IPS-20b (cell line): ENCODE measurements around the gene LTB4R.
"Not testable (repeated sequence)": the region's sequence is repeated elsewhere in the genome, so short reads cannot be mapped to it uniquely, and the experiment has no call there.

ENCODE experiments used
- H3K27ac ChIP-seq: one replicate; pipeline ENCODE4 v1.5.1; 2013; ENCODE audit warnings: low read length
- H3K27me3 ChIP-seq: 2 replicates; pipeline ENCODE4 v1.6.1; 2013; ENCODE audit warnings: mild to moderate bottlenecking, low read length, inconsistent platforms; ENCODE audit not compliant: insufficient read depth
- H3K36me3 ChIP-seq: 2 replicates; pipeline ENCODE4 v1.6.1; 2013; ENCODE audit warnings: low read depth, mild to moderate bottlenecking, inconsistent platforms, low read length, moderate library complexity; ENCODE audit not compliant: insufficient read depth
- H3K4me1 ChIP-seq: 2 replicates; pipeline ENCODE4 v1.6.1; 2013; ENCODE audit warnings: mild to moderate bottlenecking, control low read depth, inconsistent platforms, low read length, moderate library complexity; ENCODE audit not compliant: insufficient read depth
- H3K4me3 ChIP-seq: 2 replicates; pipeline ENCODE4 v1.5.1; 2013; ENCODE audit warnings: mild to moderate bottlenecking, low read length, inconsistent platforms
- H3K9ac ChIP-seq: 2 replicates; pipeline ENCODE4 v1.6.1; 2013; ENCODE audit warnings: low read depth, mild to moderate bottlenecking, inconsistent platforms, low read length, moderate library complexity
- H3K9me3 ChIP-seq: 2 replicates; pipeline ENCODE4 v1.6.1; 2013; ENCODE audit warnings: mild to moderate bottlenecking, low read depth, low read length, inconsistent platforms; ENCODE audit not compliant: insufficient read depth

The LTB4R gene

GRCh38 chr14:24340606-24341005 is 29.3 kb downstream of the LTB4R start:
- Histone ChIP-seq H3K27me3 (peaks cover 93% of the 10 kb centered on the region), H3K27ac (no peak overlapping the region), H3K9me3 (no peaks in the 10 kb centered on the region), H3K4me1 (no peaks in the 10 kb centered on the region; the same call in 1 of the 2 replicates), H3K4me3 (no peak overlapping the region), H3K9ac (no peak overlapping the region), H3K36me3 (no peaks in the 10 kb centered on the region)

GRCh38 chr14:24342889-24343288 is 31.6 kb downstream of the LTB4R start:
- H3K9ac ChIP-seq: no peak overlapping the region
- no peak overlapping the region for H3K4me3 ChIP-seq
- H3K27ac ChIP-seq: no peak overlapping the region
- H3K9me3 ChIP-seq: no peaks in the 10 kb centered on the region
- H3K4me1 ChIP-seq: no peaks in the 10 kb centered on the region; the same call in 1 of the 2 replicates
- H3K27me3 ChIP-seq: peaks cover 82% of the 10 kb centered on the region
- H3K36me3 ChIP-seq: no peaks in the 10 kb centered on the region

DNA sequence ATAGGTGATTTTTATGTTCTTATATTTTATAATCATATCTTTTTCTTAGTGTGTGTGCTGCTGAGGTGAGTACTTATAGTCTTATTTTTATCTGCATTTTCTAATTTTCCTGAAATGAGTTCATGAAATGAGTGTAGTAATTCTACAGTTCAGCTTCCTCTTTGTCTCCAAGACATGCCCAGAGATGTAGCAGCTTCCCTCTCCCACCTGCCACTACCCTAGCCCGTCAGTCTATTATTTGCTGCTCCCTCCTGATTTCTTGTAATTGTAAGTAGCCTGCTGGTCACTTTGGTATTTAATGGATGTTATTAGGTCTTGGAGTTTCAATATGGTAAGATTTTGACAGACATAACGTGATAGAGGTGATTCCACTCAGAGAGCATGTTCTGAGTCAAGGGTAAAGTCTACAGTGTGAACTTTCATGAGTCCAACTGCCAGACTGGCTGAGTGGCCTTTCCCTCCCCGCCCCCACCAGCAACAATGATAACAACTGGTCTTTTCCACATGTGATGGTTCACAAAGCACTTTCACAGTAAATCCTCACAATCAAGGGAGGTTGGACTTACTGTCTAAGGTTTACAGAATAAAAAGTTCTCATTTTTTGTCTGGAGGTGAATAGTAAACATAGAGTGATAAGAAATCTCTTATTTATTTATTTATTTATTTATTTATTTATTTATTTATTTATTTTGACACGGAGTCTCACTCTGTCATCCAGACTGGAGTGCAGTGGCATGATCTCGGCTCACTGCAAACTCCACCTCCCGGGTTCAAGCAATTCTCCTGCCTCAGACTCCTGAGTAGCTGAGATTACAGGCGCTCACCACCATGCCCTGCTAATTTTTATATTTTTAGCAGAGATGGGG is 32.7 kb downstream of the LTB4R start:
- no peaks in the 10 kb centered on the region; the same call in 1 of the 2 replicates for H3K4me1 ChIP-seq
- no peak overlapping the region for H3K27ac ChIP-seq
- peaks cover 78% of the 10 kb centered on the region for H3K27me3 ChIP-seq

DNA sequence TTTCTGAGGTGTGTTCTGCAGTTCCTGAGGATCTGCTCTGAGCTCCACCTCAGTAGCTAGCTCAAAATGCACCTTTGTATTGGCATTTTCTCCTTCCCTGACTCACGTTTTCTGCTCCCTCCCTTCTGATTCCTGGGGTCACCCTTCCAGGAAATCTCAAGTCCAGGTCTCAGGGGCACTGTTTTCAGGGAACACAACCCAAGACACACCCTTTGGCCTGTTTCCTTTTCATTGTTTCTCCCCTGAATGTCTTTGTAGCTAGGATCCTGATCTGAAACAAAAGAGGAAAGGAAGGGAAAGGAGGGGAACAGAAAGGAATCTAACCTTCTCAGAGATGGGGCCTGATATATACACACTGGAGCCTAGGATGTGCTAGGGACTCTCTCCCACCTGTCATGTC is 35.8 kb downstream of the LTB4R start:
- Histone ChIP-seq H3K9ac (no peak overlapping the region), H3K27me3 (peaks cover 80% of the 10 kb centered on the region), H3K9me3 (no peaks in the 10 kb centered on the region), H3K4me3 (no peak overlapping the region), H3K4me1 (no peaks in the 10 kb centered on the region), H3K27ac (no peak overlapping the region), H3K36me3 (no peaks in the 10 kb centered on the region)

More for the DNA sequence above, 32.7 kb downstream of the LTB4R start:
- Histone ChIP-seq H3K4me3 (no peak overlapping the region), H3K9ac (no peak overlapping the region), H3K9me3 (no peaks in the 10 kb centered on the region), H3K36me3 (no peaks in the 10 kb centered on the region)

- Histone ChIP-seq H3K4me1 (no peaks in the 10 kb centered on the region), H3K27me3 (peaks cover 80% of the 10 kb centered on the region), H3K27ac (no peak overlapping the region), H3K9ac (no peak overlapping the region), H3K36me3 (no peaks in the 10 kb centered on the region), H3K4me3 (no peak overlapping the region), H3K9me3 (no peaks in the 10 kb centered on the region)
These were observed 36.9 kb downstream of the LTB4R start for GRCh38 chr14:24348186-24348585.

- Histone ChIP-seq H3K4me1 (no peaks in the 10 kb centered on the region), H3K27me3 (peaks cover 75% of the 10 kb centered on the region), H3K27ac (no peak overlapping the region), H3K9me3 (no peaks in the 10 kb centered on the region), H3K36me3 (no peaks in the 10 kb centered on the region), H3K4me3 (no peak overlapping the region), H3K9ac (no peak overlapping the region)
These were observed 38.4 kb downstream of the LTB4R start for GRCh38 chr14:24349742-24350141.

- Histone ChIP-seq H3K9me3 (no peaks in the 10 kb centered on the region), H3K9ac (no peak overlapping the region), H3K4me3 (no peak overlapping the region), H3K4me1 (no peaks in the 10 kb centered on the region), H3K27ac (no peak overlapping the region), H3K36me3 (no peaks in the 10 kb centered on the region), H3K27me3 (peaks cover 77% of the 10 kb centered on the region)
These were observed 40.2 kb downstream of the LTB4R start for GRCh38 chr14:24351517-24351916.

GRCh38 chr14:24353559-24354481 is 42.5 kb downstream of the LTB4R start:
- H3K9me3 ChIP-seq: no peaks in the 10 kb centered on the region
- H3K4me3 ChIP-seq: no peak overlapping the region
- no peak overlapping the region for H3K9ac ChIP-seq
- peaks cover 78% of the 10 kb centered on the region for H3K27me3 ChIP-seq
- H3K27ac ChIP-seq: no peak overlapping the region
- H3K36me3 ChIP-seq: no peaks in the 10 kb centered on the region
- H3K4me1 ChIP-seq: no peaks in the 10 kb centered on the region

DNA sequence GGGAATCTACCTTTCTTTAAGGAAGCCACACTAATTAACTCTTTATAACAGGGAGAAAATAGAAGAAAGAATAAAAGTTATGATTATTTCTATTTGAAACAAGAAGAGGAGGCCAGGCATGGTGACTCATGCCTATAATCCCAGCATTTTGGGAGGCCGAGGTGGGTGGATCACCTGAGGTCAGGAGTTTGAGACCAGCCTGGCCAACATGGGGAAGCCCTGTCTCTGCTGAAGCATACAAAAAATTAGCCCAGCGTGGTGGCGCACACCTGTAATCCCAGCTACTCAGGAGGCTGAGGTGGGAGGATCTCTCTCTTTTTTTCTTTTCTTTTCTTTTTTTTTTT is 43.2 kb downstream of the LTB4R start:
- not testable (repeated sequence) for H3K36me3 ChIP-seq, H3K4me3 ChIP-seq, H3K9ac ChIP-seq, H3K27ac ChIP-seq, H3K9me3 ChIP-seq, H3K4me1 ChIP-seq
- peaks cover 72% of the 10 kb centered on the region for H3K27me3 ChIP-seq

DNA sequence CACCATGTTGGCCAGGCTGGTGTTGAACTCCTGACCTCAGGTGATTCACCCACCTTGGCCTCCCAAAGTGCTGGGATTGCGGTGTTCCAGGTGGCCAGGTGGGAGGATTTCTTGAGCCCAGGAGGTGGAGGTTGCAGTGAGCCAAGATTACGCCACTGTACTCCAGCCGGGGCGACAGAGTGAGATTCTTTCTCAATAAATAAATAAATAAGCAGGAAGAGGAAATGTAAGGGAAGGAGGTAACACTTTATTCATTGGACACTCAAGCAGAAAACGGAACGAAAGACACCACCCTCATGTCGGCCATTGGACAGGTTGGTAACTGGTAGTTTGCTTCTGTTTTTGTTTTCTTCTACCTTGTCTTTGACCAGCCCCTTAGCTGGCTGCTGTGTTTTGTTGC is 43.7 kb downstream of the LTB4R start:
- Histone ChIP-seq H3K4me1 (no peaks in the 10 kb centered on the region), H3K9me3 (no peaks in the 10 kb centered on the region), H3K27ac (no peak overlapping the region), H3K4me3 (no peak overlapping the region), H3K9ac (no peak overlapping the region), H3K27me3 (peaks cover 72% of the 10 kb centered on the region), H3K36me3 (no peaks in the 10 kb centered on the region)

DNA sequence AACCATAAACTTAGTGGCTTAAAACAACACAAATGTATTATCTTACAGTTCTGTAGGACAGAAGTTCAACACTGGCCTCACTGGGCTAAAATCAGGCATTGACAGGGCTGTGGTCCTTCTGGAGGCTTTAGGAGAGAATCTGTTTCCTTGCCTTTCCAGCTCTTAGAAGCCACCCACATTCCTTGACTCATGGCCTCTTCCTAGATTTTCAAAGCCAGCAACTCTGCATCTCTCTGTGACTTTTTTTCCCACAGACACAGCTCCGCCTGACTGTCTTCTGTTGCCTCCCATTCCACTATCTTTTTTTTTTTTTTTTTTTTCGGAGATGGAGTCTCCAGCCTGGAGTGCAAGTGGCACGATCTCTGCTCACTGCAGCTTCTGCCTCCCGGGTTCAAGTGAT is 44.9 kb downstream of the LTB4R start:
- no peak overlapping the region for H3K27ac ChIP-seq
- no peak overlapping the region for H3K9ac ChIP-seq
- H3K9me3 ChIP-seq: no peaks in the 10 kb centered on the region
- peaks cover 72% of the 10 kb centered on the region for H3K27me3 ChIP-seq
- no peaks in the 10 kb centered on the region for H3K4me1 ChIP-seq
- no peak overlapping the region for H3K4me3 ChIP-seq
- H3K36me3 ChIP-seq: no peaks in the 10 kb centered on the region
